ENCODE results near the gene LRRC43.
A peak's percentile ranks its signal among the peaks of the same experiment; 100 is the strongest.
"Not testable (repeated sequence)": the region's sequence is repeated elsewhere in the genome, so short reads cannot be mapped to it uniquely, and the experiment has no call there.

LRRC43 gene

DNA sequence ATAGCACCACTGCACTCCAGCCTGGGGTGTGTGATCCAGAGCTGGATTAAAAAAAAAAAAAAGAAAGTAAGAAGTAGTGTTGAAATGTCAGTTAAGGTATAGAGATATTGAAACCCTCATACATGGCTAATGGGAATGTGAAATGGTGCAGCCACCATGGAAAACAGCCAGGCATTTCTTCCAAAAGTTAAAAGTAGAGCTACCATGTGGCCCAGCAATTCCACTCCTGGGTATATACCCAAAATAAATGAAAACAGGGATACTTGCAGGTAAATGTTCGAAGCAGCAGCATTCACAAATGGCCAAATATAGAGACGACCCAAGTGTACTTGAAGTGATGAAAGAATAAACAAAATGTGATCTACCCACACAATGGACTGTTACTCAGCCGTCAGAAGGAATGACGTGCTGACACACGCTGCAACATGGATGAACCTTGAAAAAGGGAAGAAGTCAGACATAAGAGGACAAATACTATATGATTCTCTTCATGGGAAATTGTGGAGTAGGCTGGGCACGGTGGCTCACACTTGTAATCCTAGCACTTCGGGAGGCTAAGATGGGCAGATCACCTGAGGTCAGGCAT lies 24.1 kb upstream of the LRRC43 start:
- DNase-seq (ENCODE audit: low read depth): no peak

DNA sequence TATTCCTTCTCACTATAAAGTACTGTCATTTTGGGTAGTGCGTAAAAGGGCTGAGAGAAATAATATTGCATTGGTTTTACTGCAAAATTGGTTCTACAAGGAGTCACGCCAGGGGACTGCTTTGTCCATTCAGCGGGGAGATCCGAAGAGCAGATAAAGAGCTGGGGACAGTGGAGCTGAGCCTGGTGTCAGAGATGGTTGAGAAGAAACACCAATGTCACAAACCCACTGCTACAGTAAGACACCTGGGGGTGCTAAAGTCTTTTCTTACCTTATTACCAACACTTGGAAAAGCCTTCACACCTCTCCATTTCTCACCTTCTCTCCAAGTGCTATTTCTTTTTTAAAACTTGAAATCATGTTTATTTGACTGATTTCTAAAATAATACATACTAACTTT lies 23.0 kb upstream of the LRRC43 start:
- DNase-seq (ENCODE audit: low read depth): no peak

DNA sequence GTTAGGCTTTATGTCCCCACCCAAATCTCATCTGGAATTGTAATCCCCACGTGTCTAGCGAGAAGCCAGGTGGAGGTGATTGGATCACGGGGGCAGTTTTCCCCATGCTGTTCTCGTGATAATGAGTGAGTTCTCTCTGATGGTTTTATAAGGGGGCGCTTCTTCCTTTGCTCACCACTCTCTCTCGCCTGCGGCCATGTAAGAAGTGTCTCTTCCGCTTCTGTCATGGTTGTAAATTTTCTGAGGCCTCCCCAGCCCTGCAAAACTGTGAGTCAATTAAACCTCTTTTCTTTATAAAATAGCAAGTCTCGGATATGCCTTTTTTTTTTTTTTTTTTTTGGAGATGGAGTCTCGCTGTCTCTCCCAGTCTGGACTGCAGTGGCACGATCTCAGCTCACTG lies 22.2 kb upstream of the LRRC43 start:
- DNase-seq (ENCODE audit: low read depth): no peak

DNA sequence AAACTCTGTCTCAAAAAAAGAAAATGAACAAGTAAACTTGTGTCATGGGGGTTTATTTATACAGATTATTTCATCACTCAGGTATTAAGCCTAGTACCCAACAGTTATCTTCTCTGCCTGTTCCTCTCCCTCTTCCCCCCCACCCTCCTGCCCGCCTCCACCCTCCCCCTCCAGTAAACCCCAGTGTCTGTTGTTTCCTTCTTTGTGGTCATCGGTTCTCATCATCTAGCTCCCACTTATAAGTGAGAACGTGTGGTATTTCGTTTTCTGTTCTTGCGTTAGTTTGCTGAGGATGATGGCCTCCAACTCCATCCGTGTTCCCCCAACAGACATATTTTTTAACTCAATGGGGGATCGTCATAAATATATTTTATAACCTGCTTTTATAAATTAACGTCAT lies 21.2 kb upstream of the LRRC43 start:
- DNase-seq (ENCODE audit: low read depth): no peak

DNA sequence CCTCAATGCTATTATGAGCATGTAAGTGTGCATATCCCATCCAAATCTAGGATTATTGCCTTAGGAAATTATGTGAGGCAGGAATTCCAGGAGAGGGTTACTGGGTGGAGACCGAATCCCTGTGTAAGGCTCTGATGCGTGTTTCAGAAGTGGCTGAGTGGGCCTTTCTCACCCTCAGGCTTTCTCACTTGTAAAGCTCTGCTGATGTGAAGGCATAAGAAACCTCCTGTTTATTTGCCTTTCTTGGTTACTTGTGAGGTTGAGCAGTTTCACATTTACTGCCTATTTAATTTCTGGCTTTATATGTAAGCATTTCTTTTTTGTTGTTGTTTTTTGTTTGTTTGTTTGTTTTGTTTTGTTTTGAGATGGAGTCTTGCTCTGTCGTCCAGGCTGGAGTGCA lies 19.9 kb upstream of the LRRC43 start:
- DNase-seq (ENCODE audit: low read depth): no peak

DNA sequence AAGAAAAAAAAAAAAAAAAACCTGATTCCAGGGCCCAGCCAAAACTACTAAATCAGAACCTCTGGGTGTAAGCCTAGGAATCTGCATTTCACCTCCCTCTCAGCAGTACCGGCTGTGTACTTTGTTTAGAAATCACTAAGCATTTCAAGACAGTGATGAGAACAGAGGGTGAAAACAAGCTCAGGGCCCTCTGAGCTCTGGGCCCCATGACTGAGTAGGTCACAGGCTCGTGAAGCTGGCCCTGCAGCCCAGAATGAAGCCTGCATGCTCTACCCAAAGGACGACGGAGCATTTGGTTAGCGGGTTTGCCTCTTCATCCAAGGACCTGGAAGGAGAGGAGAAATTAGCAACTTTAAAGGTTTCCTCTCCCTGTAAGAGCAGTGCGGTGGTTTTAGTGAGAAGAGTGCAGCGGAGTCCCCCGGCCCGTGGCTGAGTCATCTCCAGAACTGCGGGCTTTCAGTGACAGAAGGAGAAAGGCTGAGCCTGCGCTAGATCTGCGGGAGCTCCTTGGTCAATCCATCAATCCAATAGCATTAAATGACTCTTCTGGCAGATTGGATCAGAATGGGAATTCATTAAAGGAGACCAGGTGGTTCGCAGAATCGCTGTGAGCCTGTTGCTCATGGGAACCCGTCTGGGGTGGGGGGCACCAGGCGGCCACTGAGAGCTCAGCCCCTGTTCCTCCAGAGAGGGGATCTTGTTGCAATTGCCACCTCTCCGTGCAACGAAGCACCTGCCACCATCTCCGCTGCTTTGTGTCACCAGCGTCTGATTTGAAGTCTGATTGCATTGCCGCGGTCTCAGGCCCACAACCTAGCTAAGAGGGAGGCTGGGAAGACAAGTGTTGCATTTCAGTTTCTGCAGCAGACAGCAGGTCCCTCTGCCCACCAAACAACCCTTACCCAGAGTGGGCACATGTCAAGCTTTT lies 16.2 kb upstream of the LRRC43 start:
- no peak for DNase-seq (ENCODE audit: low read depth)

DNA sequence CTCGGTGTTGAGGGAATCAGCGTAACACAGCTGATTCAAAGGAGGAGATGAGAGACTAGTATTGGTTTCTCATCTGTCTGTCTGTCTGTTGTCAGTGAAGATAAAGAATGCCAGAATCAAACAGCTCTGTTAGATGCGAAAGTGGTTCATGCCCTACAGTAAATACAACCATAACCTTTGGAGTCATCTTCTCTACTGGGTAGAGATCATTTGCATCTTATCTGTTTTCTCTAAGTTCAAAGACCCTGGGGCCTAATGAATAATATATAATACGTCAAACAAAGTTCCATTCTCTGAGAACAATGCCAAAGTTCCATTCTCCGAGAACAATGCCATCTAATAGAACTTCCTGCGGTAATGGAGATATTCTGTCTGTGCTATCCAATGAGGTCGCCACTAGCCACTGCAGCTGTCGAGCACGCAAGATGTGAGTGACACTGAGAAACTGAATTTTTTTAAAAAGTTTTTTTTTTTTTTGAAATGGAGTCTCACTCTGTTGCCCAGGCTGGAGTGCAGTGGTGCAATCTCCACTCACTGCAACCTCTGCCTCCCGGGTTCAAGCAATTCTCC lies 15.5 kb upstream of the LRRC43 start:
- DNase-seq (ENCODE audit: low read depth): no peak

DNA sequence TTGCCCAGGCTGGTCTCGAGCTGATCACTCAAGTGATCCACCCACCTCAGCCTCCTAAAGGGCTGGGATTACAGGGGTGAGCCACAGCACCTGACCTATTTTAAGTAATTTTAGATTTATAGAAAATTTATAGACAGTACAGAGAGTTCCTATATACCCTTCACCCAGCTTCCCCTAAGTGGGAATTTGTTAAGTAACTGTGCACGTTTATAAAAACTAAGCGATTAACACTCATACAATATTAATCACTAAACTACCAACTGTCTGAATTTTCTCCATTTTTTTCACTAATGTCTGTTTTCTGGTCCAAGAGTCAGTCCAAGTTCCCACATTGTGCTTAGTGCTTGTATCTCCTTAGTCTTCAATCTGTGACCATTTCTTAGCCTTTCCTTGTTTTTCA lies 14.4 kb upstream of the LRRC43 start:
- DNase-seq (ENCODE audit: low read depth): no peak

DNA sequence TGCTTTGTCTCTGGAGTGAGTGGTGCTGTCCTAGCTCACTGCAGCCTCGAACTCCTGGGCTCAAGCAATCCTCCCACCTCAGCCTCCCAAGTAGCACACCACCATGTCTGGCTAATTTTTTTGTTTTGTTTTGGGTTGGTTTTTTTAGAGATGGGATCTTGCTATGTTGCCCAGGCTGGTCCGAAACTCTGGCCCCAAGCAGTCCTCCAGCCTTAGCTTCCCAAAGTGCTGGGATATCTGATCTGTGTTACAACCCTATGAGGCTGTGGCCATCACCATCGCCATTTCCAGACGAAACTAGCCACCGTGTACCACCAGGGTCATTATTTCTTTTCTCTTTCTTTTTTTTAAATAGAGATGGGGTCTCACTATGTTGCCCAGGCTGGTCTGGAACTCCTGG lies 11.5 kb upstream of the LRRC43 start:
- DNase-seq (ENCODE audit: low read depth): no peak

DNA sequence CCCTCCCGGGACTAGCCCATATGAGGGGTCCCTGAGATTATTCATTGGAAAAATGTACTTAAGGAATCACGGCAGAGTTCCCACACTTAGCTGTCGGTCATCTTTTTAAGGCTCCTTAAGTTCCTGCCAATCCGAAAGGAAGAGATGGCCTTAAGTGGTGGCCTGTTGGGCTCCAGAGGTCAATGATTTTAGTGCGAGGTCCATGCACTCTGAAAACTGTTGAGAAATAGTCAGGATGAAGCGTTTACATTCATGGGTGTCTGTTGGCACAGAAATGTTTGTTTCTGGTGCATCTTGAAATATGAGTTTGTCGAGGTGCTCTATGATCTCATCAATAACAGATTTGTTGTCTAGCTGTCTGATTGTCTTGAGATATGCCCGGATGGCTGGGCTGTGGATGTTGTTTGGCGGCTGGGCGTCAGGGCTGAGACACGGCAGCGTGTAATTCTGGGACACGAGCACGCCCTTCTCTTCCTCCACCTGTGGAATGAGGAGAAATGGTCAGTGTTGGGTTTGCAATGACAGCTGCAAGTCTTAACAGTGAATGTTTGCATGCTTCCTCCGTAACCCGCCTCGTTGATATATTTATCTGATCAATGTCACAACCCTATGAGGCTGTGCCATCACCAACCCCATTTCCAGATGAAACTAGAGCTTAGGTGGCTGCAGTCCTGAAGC lies 10.5 kb upstream of the LRRC43 start:
- DNase-seq (ENCODE audit: low read depth): no peak

DNA sequence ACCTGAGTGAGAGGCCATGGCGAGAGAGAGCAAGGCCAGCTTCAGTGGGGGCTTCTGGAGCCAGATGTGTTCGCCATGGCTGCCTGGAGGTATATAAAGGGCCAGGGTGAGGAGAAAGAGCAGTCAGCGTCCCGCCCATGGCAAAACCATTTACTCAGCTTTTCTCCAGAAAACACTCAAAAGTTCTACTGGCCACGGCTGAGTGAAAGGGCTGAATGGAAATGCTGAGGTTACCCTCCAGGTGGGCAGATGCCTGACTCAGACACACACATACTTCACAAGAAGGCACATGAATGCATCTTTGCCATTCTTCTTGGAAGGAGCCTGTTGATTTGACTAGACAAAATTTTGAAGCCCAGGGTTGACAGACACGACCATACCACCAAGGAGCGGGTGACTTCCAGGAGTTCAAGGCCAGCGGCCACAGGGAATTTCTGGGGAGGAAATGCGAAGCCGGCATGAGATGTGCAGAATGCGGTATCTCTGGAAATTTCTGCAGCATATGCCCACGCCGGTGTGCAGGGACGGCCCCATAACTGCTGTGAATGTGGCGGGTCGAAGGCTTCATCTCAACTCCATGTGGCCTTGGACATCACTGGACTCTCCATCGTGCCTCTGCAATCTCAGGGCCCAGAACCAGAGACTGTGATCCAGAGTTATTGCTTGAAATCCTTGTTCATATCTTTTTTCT lies 8.6 kb upstream of the LRRC43 start, which contains the start of gene IL31:
Gene IL31, minus strand, starts transcription at position 67 of the 691 bp plus-strand sequence. Its CDS starts 49 bp downstream, at position 18.
- no peak for DNase-seq (ENCODE audit: low read depth)

DNA sequence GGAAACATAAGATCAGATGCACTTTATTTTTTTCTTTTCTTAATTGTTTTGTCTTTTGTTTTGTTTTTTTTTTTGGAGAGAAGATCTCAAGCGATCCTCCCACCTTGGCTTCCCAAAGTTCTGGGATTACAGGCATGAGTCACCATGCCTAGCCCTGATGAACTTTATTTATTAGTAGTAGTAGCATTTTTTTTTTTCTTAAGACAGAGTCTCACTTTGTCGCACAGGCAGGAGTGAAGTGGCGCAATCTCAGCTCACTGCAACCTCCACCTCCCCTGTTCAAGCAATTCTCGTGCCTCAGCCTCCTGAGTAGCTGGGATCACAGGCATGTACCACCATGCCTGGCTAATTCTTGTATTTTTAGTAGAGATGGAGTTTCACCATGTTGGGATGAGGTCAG lies 6.5 kb upstream of the LRRC43 start:
- DNase-seq (ENCODE audit: low read depth): not testable (repeated sequence)

DNA sequence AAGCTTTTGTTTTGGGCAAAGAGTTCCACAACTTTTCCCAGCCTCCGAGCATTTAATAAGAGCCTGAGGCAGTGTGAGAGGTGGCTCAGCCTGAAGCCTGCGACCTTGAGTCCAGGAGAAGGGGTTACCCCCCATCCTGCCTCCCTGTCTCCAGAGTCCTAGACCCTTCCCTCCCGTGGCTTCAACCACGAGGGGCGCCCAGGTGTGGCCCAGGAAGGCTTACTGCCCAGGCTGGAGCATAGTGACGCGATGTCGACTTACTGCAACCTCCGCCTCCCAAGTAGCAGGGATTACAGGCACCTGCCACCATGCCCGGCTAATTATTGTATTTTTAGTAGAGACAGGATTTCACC lies 641 bp downstream of the LRRC43 start:
- DNase-seq (ENCODE audit: low read depth): no peak

DNA sequence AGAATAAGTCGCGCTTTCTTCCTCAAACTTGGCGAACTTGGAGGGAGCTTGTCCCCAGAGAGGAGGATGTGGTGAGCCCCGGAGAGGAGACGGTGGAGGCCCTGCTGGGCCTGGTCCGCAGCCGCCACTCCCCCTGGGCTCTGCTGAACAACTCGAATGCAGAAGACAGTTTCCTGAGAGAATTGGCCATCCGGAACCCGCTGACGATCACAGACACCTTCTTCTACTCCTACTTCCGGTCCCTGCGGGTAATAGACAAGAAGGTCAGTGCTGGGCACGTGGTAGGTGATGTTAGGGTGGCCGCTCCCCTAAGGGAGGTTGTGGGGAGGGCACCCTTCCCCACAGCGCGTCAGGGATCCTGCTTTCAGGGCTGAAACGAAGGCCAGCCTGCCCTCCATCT lies 1.6 kb downstream of the LRRC43 start:
- DNase-seq (ENCODE audit: low read depth): no peak

DNA sequence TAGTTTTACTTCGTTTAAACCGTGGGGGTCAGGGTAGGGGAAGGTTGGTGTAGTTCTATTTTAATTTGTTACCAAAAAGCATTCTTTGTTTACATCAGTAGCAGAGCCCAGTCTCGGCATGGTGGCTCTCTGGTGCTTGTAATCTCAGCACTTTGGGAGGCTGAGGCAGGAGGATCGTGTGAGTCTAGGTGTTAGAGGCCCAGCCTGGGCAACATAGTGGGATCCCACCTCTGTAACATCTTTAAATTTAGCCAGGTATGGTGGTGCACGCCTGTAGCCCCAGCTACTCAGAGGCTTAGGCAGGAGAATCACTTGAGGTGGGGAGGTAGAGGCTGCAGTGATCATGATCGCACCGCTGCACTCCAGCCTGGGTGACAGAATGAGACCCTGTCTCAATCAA lies 2.2 kb downstream of the LRRC43 start:
- no peak for DNase-seq (ENCODE audit: low read depth)

DNA sequence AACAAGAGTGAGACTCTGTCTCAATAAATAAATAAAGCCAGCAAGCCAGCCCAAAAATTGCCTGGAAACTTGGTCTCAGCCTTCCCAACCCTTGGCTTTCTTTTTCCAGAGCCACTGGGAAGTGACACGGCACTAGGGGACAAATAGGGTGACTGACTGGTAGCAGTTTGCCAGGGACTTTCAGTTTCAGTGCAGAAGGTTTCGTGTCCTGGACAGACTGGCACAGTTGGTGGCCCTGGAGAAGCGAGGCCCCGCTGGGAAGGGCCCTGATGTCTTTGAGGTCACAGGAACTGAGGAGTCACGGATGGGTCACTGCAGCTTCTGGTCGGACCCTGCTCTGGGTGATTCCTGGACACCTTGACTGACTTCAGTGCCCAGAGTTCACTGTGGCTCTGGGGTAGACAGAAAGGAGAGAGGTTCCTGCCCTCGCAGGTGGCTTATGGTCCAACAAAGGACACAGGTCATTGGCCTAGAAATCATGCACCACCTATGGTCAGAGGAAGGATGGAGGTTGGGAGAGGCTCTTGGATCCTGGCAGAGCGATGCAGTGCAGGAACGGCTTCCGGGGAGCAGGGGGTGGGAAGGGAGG lies 2.7 kb downstream of the LRRC43 start:
- DNase-seq (ENCODE audit: low read depth): no peak

DNA sequence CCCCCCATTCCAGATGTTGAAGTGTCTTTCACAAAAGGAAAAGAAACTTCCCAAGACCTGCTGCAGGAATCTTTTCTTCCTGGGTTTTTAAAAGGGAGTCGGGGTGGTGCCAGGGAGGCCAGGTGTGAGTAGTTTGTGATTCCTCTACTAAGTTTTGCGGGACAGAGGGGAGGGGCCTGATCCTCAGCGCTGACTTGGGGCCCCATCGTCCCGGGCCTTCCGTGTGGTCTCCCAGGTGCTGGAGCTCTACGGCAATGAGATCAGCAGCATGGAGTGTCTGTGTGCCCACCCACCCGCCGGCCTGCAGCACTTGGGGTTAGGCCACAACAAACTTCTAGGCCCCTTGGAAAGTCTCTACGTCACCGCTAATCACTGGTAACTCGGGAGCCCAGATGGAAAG lies 4.5 kb downstream of the LRRC43 start:
- DNase-seq (ENCODE audit: low read depth): no peak

DNA sequence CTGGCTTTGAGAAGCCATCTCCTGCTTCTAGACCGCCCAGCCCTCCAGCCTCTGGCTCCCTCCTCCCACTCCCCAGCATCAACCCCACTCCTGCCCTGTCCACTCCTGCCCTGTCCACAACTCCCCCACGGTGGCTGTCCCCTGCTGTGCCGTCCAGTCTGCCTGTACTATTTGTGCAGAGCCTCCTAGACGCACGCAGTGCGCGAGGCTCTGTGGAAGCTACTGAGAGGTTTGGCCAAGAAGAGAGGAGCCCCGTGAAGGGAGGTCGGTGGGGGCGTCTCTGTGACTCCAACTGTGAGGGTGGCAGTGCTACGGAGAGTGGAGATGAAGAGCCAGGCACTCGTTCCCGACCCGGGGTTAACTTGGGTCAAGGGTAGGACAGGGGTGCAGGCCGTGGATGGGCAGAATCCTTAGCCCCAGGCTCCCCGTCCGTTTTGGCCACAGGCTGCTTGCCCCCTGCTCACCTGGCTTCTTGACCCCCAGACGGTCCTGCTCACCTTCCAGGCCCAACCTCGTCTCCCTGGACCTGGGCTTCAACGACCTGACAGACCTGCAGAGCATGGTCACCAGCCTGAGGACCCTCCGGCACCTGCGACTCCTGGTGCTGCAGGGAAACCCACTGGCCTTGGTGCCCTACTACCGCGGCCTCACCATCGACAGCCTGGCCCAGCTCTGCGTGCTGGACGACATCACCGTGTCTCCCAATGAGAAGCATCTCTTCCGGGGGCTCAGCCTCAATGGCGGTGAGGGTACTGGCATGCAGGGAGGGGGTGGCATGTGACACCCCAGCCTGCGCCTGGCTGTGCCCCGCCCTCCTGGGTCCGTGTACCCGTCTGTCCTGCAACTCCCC lies 6.9 kb downstream of the LRRC43 start:
- no peak for DNase-seq (ENCODE audit: low read depth)

DNA sequence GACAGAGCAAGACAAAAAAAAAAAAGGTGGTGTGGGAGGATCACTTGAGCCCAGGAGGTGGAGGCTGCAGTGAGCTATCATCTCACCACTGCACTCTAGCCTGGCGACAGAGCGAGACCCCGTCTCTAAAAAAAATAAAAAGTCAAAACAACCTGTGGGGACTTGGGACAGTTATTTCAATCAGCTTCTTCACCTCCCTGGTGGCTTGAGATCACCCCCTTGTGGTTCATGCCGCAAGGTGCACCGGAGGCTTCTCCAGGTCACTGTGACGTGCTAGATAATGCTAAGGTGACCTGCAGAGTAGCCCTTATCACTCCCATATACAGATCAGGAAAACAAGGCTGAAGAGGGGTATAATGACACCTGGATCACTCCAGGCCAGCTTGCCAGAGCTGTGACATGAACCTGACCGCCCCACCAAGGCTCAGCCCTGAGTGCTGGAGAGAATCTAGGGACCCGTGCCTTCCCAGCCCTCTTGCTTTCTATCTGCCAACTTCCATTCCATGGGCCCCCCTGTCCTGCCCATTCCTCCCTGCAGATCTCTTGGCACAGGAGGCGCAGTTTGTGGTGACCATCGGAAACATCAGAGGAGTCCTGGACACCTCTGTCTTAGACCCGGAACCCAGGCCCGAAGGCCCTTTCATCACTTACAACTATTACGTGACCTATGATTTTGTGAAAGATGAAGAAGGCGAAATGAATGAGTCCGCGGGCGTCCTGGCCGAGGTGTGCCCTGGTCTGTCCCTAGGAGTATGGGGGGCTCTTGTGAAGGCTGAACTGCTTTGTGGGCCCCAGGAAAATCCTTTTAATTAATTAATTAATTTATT lies 8.1 kb downstream of the LRRC43 start:
- peak; percentile 33 for DNase-seq (ENCODE audit: low read depth)

DNA sequence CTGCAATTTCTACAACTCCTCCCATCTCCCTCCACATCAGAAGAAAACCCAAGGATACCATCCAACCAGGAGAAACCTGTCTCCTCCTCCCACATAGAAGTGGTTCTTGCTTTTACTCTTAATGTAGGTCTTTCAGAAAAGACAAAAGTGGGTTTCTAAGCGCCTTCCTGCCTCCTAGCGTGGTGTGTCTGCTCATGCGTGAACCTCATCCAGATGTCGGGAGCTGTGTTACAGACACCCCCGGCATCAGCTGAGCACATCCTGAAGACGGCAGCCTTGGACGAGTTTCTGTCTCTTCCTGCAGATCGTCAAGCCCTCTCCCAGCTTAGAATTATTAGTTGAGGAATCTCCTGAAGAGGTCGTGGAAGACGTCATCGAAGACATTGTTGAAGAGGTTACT lies 9.5 kb downstream of the LRRC43 start:
- DNase-seq (ENCODE audit: low read depth): no peak

All from activated T-helper 1 cell treated with Interleukin-2 at 50 U/mL for 16 hours (primary cell).